HG03378 (cell line): ENCODE data around the gene SMIM41.

Source experiments
- ATAC-seq: cut with Tn5 transposase; IDR thresholded peaks from one replicate; pipeline ENCODE4 v1.9.1; 2021; ENCODE audit warnings: mild to moderate bottlenecking, moderate library complexity; ENCODE audit not compliant: unreplicated experiment

Gene SMIM41

DNA sequence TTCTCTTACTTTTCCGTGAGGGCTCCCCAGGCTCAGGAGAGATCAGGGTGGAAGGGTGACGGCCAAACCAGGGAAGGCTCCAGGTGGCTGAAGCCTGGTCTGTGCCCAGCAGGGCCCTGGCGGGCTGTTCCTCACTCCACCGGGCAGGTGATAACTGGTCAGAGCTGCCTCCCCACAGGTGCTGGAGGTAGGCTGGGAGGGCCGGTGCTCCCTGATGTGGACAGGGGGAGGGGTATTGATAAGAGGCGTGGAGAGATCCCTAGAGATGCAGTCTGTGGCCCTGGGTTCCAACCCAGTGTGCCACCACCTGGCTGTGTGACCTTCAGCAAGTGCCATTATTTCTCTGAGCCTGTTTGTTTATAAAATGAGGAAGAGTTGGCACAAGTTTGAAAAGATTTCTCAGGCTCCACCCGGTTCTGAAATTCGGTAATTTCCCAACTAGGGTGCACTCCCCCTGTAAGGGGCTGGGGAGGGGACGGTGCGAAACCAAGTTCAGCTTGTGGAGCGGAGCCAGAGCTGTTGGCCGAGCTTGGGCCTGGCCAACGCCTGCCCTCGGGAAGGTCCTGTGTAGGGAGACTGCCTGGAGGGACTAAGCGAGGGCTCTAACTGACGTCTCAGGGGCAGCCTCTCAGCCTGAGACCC lies 29.3 kb upstream of the SMIM41 start:
- no peak for ATAC-seq

DNA sequence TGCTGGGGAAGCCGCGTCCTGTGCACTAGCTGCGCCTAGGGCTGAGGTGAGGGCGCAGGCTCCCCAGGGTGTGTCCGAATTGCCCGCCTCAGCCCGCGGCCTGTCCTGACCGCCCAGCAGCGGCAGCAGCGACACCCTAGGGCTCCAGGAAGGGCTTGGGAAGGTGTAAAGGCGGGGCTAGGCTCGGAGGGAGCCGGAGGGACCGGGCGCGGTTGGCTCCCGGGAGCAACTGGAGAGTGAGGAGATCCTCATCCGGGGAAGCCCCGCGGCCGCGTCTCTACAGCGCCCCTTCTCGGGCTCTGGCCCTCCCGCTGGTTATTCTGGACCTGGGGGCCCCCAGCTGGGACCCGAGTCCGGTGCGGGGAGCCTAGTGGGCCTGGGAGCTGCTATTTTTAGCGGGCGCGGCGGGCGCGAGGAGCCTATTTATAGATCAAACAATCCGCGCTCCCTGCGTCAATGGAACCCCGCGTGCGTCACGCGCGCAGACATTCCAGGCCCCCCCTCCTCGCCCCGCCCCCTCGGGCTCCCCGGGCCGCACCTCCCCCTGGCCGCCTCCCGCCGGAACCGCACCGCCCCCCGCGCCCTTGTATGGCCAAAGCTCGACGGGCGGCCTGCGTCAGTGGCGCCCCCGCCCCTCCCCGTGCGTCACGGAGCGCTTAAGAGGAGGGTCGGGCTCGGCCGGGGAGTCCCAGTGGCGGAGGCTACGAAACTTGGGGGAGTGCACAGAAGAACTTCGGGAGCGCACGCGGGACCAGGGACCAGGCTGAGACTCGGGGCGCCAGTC lies 28.6 kb upstream of the SMIM41 start, which contains the start of gene NR4A1:
TSS of gene NR4A1 (plus strand) at position 685 of the 784 bp plus-strand sequence. CDS start 2,887 bp downstream, outside the sequence.
- no peak for ATAC-seq

DNA sequence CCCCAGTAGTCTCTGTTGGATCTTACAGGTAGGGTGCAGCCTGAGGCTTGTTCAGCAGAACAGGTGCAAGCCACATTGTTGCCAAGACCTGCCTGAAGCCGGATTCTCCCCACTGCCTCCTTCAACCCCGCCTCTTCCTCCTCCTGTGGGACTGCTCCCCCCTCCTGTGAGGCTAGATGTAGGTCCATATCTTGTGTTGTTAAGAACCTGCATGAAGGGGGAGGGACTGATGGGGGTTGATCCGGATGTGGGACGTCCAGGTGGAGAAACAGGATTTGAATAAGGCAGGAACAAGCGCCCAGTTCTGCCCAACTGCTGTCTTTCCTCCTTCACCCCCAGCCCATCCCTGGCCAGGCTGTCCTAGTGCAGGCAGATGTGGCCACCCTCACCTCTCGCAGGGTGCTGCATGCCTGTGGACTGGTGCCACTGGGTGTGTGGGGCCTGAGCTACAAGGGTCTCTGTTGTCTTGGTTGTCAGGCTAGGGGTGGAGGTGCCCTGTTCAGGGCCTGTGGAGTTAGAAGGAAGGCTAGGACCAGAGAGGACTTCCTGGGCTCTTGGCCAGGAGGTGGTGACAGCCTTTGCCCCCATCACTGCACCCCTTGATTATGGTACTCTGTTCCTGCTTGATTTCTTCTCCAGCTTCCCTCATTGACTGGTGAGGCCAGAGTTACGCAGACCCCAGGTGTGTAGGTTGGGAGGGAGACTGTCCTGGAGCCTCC lies 26.9 kb upstream of the SMIM41 start:
- ATAC-seq: no peak

DNA sequence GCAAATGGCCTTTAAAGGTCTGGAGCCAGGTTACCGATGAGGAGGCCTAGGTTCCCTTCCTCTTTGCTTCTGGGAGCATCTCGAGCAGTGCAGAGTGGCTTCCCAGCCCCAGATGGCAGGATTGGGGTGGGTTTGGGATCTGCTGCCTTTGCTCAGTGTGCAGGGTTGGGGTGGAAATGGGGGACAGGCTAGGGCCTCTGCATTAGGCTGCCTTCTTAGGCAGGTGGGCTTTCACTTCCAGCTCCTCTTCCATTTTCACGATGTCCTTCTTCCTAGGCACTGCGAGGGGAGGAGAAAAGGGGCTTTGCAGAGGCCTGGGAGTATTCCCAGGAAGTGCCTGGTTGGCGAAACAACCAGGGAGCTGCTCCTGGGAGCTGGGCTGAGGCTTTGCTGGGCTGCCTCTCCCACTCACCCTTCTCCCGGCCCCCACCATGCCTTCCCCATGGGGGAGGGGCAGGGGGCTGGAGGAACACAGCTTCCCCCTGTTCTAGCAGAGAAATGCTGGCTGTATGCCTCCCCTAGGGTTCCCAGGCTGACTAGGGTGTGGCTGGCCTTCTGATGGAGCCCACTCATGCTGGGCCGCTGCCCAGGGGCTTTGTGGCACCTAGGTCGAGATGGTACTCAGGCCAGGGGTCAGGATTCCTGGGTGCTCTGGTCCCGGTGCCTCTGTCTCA lies 25.8 kb upstream of the SMIM41 start:
- no peak for ATAC-seq

DNA sequence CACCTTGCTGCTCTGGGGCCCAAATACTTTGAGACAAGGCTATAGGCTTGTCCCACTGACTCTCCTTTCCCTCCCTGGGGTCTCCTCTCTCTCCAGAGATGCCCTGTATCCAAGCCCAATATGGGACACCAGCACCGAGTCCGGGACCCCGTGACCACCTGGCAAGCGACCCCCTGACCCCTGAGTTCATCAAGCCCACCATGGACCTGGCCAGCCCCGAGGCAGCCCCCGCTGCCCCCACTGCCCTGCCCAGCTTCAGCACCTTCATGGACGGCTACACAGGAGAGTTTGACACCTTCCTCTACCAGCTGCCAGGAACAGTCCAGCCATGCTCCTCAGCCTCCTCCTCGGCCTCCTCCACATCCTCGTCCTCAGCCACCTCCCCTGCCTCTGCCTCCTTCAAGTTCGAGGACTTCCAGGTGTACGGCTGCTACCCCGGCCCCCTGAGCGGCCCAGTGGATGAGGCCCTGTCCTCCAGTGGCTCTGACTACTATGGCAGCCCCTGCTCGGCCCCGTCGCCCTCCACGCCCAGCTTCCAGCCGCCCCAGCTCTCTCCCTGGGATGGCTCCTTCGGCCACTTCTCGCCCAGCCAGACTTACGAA lies 25.2 kb upstream of the SMIM41 start:
- no peak for ATAC-seq

DNA sequence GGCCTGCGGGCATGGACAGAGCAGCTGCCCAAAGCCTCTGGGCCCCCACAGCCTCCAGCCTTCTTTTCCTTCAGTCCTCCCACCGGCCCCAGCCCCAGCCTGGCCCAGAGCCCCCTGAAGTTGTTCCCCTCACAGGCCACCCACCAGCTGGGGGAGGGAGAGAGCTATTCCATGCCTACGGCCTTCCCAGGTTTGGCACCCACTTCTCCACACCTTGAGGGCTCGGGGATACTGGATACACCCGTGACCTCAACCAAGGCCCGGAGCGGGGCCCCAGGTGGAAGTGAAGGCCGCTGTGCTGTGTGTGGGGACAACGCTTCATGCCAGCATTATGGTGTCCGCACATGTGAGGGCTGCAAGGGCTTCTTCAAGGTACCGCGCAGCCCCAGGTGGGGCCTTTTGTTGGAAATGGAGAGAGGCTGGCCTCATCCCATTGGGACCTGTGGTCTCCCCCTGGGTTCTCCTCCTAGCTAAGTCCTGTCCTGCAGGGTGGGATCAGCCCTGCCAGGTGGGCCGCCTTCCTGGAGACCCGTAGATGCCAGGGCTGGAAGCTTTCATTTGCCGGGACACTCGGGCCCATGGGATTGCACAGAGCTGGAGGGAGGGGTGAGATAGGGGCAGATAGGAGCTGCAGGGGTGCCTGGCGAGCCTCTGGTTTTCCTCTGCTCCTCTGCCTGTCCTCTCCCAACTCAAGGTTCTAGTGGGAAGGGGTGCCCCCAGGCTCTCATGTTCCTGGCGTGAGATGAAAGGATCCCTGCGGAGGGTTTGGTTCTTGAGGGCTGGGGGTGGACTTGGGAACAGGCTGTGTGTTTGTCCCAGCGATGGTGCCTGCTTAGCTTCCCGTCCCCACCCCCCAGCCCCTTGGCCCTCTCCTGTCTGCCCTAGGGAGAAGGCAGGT lies 24.4 kb upstream of the SMIM41 start:
- ATAC-seq: no peak

DNA sequence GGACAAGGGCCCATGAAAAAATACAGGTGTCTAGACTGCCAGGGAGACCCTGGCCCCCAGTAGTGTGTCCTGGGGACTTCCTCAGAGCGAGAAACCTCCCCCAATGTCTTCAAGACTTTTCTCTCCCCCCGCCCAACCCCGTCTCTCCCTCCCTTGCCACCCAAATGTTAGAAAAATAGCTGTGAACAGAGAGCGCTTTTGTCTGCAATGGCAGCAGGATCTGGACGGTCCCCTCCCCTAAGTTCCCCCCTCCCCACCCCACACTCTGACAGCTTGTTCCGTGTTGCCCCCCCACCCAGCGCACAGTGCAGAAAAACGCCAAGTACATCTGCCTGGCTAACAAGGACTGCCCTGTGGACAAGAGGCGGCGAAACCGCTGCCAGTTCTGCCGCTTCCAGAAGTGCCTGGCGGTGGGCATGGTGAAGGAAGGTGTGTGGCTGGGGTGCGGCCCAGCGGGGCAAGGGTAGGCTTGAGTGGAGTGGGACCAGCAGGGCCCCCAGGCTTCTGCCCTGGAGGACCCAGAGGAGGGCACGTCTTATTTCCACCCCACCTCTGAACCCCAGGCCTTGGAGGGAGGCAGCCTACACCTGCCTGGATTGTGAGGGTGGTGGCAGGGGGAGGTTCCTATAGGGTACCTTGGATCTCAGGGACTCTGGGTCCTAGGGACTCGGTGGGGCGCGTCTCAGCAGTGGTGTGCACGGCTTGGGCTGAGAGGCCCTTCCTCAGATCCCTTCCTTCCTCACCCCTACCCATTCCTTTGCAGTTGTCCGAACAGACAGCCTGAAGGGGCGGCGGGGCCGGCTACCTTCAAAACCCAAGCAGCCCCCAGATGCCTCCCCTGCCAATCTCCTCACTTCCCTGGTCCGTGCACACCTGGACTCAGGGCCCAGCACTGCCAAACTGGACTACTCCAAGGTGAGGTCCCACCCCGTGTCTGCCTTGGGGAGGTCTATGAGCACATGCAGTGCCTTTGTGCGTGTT lies 23.5 kb upstream of the SMIM41 start:
- ATAC-seq: no peak

DNA sequence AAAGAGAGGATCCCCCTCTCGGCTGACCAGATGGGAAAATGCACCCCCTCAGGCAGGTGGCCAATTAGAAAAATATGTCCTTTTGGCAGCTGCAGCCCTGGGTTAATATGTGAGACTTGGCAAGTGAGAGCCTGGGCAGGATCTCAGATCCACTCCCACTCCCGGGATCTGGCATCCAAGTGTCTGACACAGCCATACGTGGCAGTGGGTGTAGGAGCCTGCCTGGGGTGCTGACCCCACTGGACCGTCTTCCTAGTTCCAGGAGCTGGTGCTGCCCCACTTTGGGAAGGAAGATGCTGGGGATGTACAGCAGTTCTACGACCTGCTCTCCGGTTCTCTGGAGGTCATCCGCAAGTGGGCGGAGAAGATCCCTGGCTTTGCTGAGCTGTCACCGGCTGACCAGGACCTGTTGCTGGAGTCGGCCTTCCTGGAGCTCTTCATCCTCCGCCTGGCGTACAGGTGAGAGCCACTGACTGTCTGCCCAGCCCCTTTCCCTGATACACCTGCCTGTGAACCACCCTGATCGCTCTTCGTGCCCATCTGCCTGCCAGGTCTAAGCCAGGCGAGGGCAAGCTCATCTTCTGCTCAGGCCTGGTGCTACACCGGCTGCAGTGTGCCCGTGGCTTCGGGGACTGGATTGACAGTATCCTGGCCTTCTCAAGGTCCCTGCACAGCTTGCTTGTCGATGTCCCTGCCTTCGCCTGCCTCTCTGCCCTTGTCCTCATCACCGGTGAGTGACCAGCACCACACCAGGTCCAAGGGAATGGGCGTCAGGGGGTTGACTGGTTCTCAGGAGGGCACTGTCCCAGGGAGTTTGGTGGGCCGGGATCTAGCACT lies 22.5 kb upstream of the SMIM41 start:
- no peak for ATAC-seq

DNA sequence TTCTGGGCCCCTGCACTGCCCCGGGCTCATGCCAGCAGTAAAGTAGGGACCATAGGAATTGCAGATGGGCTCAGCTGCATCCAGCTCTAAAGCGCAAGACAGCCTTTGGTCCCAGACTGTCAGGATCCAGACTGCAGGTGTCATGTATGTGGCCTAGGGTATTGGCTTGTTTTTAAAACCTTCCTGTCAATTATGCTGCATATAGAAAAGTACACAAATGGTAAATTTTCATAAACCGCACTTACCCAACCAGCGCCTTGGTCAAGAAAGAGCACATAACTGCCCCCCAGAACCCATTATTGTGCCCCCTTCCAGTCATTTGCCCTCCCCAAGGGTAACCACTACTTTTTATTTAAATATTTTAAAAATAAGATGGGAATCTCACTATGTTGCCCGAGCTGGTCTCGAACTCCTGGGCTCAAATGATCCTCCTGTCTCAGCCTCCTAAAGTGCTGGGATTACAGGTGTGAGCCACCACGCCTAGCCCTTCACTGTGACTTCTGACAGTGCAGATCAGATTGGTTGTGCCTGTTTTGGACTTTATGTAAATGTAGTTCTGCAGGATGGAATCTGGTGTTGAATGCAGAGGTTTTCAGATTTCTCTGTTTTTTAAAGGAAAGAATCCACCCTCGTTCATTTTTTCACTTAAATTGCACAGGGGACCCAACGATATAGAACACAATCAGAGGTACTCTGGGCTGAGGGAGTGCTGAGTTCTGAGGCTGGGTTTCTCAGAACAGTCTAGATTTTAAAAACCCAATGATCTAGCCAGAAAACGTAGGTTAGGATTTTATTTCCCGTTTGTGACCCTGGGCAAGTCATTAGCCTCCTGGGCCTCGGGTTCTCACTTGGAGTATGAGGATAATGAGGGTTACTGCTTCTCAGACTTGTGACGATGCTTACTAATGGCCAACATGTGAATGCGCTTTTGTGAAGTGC lies 21.6 kb upstream of the SMIM41 start:
- ATAC-seq: no peak

DNA sequence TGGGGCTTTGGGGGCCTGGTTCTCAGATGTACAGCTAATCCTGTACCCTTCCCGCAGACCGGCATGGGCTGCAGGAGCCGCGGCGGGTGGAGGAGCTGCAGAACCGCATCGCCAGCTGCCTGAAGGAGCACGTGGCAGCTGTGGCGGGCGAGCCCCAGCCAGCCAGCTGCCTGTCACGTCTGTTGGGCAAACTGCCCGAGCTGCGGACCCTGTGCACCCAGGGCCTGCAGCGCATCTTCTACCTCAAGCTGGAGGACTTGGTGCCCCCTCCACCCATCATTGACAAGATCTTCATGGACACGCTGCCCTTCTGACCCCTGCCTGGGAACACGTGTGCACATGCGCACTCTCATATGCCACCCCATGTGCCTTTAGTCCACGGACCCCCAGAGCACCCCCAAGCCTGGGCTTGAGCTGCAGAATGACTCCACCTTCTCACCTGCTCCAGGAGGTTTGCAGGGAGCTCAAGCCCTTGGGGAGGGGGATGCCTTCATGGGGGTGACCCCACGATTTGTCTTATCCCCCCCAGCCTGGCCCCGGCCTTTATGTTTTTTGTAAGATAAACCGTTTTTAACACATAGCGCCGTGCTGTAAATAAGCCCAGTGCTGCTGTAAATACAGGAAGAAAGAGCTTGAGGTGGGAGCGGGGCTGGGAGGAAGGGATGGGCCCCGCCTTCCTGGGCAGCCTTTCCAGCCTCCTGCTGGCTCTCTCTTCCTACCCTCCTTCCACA lies 20.7 kb upstream of the SMIM41 start:
- no peak for ATAC-seq

DNA sequence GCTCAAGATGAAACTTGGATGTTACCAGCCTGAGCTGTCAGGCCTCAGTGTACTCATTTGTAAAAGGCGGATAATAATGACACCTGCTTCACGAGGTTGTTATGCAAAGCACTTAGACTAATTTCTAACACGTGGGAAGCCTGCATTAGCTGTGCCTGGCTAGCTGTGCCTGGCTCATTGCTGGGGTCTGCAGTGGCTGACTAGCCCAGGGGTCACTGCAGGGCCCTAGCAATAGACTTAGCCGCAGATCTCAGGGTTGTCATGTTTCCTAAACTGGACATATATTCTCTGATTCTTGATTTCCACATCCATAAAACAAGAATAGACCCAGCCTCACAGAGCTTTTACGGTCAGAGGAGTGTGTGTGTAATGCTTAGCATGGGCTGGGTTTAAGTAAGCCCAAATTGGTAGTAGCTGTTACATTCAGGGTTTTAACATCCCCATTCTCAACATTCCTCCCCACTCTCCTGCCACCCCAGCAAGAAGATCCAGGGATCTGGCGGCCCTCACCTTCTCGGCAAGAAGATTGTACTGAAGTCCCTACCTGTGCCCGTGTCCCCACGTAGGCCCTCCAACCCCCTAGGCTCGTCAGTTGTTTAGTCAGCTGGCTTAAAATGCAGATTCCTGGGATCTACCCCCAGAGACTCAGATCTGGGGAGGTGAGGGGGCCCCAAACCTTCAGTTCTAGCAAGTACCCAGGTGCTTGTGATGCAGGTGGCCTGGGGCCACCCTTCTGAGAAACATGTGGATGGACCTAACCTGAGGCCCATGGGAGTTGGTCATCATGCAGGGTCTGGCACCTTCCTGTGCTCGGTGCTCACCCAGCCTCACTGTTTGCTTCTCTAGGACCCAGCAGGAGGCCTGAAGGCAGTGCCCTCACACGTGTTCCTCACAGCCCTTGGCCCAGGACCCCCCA lies 19.7 kb upstream of the SMIM41 start:
- ATAC-seq: no peak

DNA sequence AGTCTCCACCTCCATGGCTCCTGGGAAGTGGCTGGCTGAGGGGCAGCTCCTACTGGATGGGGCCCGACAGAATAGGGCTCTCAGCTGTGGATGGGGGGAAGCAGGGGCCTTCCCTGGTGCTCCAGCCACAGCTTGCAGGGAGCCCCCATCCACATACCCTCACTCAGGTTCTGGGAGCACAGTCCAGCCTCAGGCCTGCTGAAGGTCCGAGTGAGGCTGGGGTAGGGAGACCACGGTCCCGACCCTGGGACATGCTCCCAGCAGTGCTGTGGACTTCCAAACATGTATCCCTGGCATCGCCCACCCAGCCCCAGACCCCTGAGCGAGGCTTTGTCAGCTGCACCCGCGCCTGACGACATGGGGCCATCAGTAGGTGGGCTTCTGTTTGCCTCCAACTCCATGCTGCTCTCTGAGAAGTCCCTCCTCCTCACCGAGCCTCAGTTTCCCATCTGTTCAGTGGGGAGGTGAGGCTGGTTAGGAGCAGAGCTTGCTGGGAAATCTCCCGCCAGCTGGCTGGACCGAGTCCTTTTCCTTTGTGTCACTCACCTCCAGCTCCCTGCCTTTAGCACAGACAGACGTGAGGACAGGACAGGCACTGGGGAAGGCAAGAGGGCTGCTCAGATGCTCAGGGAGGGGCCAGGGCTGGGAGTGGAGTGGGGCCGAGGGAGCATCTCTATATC lies 18.9 kb upstream of the SMIM41 start:
- no peak for ATAC-seq

DNA sequence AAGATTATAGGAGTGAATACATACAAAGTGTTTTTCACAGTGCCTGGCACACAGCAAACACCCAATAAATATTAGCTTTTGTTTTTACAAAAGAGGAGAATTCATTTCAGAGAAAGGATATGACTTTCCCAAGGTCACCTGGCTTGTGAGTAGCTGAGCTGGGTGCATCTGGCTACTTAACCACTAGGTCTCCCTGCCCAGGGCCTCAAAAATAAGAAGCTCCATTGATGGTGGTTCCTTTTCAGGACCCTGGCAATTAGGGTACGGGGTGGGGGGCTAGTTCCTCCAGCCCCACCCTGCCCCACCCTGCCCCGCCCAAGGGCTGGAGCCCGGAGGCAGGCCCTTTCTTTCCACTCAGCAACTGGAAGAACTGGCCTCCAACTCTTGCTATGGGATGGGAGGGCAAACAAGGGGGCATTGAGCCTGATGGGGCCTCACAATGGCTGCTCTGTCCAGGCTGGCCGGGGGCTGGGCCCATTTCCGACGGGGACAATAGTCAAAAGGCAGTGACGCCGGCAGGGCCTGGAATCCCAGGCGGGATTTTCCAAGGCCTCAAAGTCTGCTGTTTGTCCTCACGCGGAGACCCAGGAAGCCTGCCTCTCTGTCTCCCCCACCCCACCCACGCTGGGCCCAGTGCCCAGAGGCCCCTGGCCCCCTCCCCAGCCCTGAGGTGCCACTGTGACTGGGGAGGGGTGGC lies 17.9 kb upstream of the SMIM41 start:
- ATAC-seq: no peak
